ENCODE data around the gene INF2. TPM values are rescaled to one million over a fixed set of nuclear protein-coding genes. Genes with fewer than 3 reads are reported as not detected.
"Not testable (repeated sequence)": the region's sequence is repeated elsewhere in the genome, so short reads cannot be mapped to it uniquely, and the experiment has no call there.

The INF2 gene
- polyA plus RNA-seq, 3 donors = 20.3 to 105 (median 101) TPM

- WGBS, 3 donors = 2 to 8% (median 3%) methylated on average over 26 to 27 of the region's 27 CpGs
- H3K27ac ChIP-seq (ENCODE audit: low read depth, low read length) = no peak overlapping the region
Measured at GRCh38 chr14:104724407-104724980, 35.1 kb downstream of the INF2 start.

- H3K27ac ChIP-seq (ENCODE audit: low read depth, low read length) = no peak overlapping the region
- WGBS, 3 donors = 27 to 58% (median 34%) methylated on average over 17 to 24 of the region's 24 CpGs
Measured at GRCh38 chr14:104724981-104725771, 35.8 kb downstream of the INF2 start.

GRCh38 chr14:104725772-104726548 is 36.5 kb downstream of the INF2 start:
- 72 to 85% (median 84%) methylated on average over 25 of the region's 25 CpGs for WGBS, 3 donors
- no peak overlapping the region for H3K27ac ChIP-seq (ENCODE audit: low read depth, low read length)

GRCh38 chr14:104726600-104727451 is 37.4 kb downstream of the INF2 start:
- WGBS, 3 donors = 60 to 72% (median 62%) methylated on average over 21 of the region's 21 CpGs
- no peak overlapping the region for H3K27ac ChIP-seq (ENCODE audit: low read depth, low read length)

- H3K27ac ChIP-seq (ENCODE audit: low read depth, low read length) = no peak overlapping the region
- 89 to 96% (median 95%) methylated on average over 15 to 17 of the region's 17 CpGs for WGBS, 3 donors
Measured at GRCh38 chr14:104728631-104729030, 39.2 kb downstream of the INF2 start.

- WGBS, 3 donors = 92 to 97% (median 94%) methylated on average over 37 to 66 of the region's 73 CpGs
- H3K27ac ChIP-seq (ENCODE audit: low read depth, low read length) = not testable (repeated sequence)
Measured at GRCh38 chr14:104729176-104729834, 39.9 kb downstream of the INF2 start.

GRCh38 chr14:104729835-104730181 is 40.4 kb downstream of the INF2 start:
- H3K27ac ChIP-seq (ENCODE audit: low read depth, low read length) = no peak overlapping the region
- WGBS, 3 donors = 83 to 90% (median 88%) methylated on average over 8 to 16 of the region's 16 CpGs

- 83 to 89% (median 86%) methylated on average over 5 of the region's 5 CpGs for WGBS, 3 donors
- H3K27ac ChIP-seq (ENCODE audit: low read depth, low read length) = no peak overlapping the region
Measured at GRCh38 chr14:104730487-104730886, 41.1 kb downstream of the INF2 start.

- H3K27ac ChIP-seq (ENCODE audit: low read depth, low read length) = no peak overlapping the region
- WGBS, 3 donors = 87 to 92% (median 89%) methylated on average over 17 to 18 of the region's 18 CpGs
Measured at GRCh38 chr14:104731320-104732294, 42.2 kb downstream of the INF2 start.

GRCh38 chr14:104732355-104732804 is 43.0 kb downstream of the INF2 start:
- WGBS, 3 donors = 63 to 76% (median 71%) methylated on average over 14 of the region's 14 CpGs
- H3K27ac ChIP-seq (ENCODE audit: low read depth, low read length) = no peak overlapping the region

- no peak overlapping the region for H3K27ac ChIP-seq (ENCODE audit: low read depth, low read length)
- 83 to 88% (median 86%) methylated on average over 23 of the region's 23 CpGs for WGBS, 3 donors
Measured at GRCh38 chr14:104732931-104733681, 43.7 kb downstream of the INF2 start.

- H3K27ac ChIP-seq (ENCODE audit: low read depth, low read length) = no peak overlapping the region
- WGBS, 3 donors = 87 to 90% (median 89%) methylated on average over 6 of the region's 6 CpGs
Measured at GRCh38 chr14:104734051-104734587, 44.7 kb downstream of the INF2 start.

GRCh38 chr14:104734601-104734990 is 45.2 kb downstream of the INF2 start:
- 93 to 97% (median 94%) methylated on average over 9 of the region's 9 CpGs for WGBS, 3 donors
- H3K27ac ChIP-seq (ENCODE audit: low read depth, low read length) = no peak overlapping the region

- H3K27ac ChIP-seq (ENCODE audit: low read depth, low read length) = no peak overlapping the region
- 85 to 88% (median 85%) methylated on average over 31 of the region's 31 CpGs for WGBS, 3 donors
Measured at GRCh38 chr14:104734991-104735779, 45.8 kb downstream of the INF2 start.

Measured in adipose tissue (tissue), 3 donors.